HG03342 (cell line): ENCODE data around the gene GPR160.

Experiments used
- ATAC-seq: cut with Tn5 transposase; IDR thresholded peaks from one replicate; pipeline ENCODE4 v1.9.1; 2021; ENCODE audit warnings: mild to moderate bottlenecking, moderate library complexity; ENCODE audit not compliant: unreplicated experiment

Gene GPR160

DNA sequence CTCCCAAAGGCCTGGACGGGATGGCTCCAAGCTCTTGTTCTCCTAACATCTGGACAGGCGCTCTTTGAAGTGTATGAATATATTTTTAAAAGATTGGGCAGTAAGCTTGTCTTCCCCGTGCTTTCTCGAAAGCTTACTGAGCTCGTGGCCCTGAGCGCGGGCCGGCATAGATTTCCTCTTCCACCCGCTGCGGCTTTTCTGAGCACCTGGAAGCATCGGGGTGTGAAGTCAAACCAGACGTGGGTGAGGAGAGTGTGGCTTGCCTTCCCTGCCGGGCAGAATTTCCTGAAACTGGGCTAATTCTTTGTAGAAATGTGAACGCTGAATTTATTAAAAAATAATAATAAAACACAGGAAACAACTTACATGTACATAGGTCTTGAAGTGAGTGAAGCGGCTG is 25.9 kb downstream of the GPR160 start:
- no peak for ATAC-seq

DNA sequence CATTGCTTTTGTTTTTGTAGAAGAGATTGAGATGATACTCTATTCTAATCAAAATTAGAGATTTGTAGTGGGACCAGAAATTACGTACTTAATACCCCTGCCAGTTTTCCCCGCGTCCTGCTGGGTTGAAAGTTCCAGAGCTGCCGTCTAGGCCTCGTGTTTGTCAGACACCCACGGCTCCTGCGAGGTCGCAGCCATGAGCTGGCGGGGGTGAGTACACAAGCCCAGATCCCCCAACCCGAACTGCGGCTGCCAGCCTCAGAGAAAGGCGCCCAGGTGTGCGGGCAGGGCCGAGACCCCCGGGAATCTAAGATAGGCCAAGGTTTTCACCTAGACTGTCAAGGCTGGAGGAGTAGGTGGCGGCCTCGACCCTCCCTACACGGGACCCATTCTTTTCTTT is 26.3 kb downstream of the GPR160 start:
- ATAC-seq: no peak

DNA sequence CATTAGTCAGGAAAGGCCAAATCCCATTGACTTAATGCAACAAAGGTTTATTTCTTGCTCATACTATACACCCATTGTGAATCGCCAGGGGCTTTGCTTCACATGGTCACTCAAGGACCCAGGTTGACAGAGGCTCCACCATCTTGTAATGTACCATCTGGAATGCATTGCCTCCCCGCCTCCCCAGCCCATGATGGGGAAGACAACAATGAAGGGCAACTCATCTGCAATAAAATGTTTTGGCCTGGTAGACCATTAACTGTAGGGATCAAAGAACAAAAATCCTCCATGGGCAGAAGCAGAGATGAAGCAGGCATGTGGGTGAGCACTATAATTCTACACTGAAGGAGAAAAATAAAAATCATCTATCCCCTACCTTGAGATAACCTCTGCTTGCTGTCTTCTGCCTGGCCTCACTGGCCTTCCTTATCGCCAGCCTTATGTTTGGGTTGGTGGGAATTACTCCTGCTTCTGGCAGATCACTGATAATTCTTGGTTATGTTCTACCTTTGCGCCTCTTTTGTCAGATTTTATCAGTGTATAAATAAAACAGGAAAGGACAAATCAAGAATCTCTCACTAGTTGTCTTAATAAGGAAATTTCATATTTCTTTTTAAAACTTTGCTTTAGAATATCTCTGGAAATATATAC is 37.8 kb downstream of the GPR160 start:
- no peak for ATAC-seq

DNA sequence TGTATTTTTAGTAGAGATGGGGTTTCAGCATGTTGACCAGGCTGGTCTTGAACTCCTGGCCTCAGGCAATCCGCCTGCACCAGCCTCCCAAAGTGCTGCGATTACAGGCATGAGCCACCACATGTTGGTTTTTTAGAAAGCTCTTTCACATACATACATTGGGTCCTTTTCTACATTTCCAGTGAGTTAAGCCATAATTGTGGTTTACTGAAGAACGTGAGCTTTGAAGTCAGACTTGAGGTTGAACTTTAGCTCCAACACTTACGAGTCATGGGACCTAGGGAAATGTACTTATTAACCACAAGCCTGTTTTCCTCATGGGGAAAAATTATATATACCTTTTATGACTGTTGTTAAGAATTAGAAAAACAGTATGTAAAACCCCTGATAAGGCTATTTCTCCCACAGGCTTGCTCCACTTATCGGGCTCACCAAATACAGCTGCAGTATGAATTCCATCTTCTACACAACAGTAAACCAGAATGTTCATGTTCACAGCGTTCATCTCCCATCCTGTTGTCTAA is 39.0 kb downstream of the GPR160 start:
- ATAC-seq: no peak

DNA sequence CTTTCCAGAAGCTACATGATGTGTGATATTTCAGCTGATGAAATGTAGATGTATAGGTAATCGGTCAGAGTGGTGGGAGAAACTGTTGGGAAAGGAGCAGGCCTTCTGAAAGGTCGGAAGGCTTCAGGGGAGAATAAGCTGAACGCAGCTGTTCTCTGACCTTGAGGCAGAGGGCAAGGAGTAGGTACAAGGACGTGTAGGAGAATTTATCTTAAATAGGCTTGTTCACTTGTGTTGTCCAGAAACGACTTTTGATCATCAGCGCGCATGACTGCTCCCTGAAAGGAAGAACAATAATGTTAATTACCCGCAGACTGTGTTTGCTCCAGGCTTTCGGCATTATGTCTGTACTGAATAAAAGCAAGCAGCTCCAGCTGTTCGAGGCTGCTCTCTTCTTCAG is 39.6 kb downstream of the GPR160 start:
- no peak for ATAC-seq

DNA sequence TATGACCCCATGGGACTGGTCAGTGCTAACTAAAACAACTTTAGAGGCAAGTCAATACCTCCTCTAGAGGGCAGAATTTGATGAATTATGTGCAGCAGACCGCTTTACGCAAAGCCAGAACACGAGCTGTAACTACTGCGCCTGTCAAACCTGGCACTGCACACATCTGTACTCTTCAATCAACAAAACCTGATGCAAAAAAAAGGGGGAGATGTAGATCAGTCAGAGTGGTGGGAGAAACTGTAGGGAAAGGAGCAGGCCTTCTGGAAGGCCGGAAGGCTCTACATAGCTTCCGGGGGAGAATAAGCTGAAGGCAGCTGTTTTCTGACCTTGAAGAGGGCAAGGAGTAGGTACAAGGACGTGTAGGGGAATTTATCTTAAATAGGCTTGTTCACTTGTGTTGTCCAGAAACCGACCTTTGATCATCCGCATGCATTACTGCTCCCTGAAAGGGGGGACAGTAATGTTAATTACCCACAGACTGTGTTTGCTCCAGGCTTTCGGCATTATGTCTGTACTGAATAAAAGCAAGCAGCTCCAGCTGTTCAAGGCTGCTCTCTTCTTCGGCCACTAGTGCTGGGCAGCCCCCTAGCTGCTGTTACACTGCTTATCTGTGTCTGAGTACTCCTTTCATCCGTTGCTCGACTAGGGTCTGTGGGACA is 41.0 kb downstream of the GPR160 start:
- ATAC-seq: no peak

DNA sequence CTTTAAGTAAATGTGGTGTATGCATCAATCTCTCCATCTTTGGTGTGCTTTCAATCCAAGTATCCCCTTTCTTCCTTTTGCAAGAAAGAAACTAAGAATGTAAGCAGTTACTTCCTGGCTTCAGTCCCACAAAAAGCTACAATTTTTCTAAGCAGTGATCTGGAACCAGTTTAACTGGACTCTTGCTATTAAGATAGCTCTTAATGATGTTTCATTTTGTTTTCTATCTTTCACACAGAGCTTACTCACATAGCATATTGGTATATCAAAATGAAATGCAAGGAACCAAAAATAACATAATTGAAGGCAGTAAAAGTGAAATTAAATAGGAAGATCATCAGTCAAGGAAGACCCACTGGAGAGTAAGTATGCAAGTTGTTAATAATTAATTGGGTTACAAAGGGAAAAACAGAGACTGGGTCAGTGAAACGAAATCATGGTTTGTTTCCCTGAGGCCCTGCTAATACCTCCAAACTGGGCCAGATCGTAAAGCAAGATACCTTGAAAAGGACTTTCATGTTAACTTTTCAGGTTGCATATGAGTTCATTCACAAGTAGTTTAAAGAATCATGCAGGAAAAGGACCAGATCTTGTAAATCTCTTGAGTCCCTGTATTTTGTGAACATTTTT is 41.9 kb downstream of the GPR160 start:
- no peak for ATAC-seq

DNA sequence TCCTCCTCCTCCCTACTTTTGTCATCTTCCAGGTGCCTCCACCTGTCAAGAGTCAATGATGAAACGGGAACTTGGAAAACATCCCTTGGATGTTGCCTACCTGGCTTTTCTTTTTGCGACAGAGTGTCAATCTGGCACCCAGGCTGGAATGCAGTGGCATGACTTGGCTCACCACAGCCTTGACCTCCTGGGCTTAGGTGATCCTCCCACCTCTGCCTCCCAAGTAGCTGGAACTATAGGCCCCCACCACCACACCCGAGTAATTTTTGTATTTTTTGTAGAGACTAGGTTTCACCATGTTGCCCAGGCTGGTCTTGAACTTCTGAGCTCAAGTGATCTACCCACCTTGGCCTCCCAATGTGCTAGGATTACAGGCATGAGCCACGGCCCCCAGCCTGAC is 42.8 kb downstream of the GPR160 start:
- ATAC-seq: no peak

DNA sequence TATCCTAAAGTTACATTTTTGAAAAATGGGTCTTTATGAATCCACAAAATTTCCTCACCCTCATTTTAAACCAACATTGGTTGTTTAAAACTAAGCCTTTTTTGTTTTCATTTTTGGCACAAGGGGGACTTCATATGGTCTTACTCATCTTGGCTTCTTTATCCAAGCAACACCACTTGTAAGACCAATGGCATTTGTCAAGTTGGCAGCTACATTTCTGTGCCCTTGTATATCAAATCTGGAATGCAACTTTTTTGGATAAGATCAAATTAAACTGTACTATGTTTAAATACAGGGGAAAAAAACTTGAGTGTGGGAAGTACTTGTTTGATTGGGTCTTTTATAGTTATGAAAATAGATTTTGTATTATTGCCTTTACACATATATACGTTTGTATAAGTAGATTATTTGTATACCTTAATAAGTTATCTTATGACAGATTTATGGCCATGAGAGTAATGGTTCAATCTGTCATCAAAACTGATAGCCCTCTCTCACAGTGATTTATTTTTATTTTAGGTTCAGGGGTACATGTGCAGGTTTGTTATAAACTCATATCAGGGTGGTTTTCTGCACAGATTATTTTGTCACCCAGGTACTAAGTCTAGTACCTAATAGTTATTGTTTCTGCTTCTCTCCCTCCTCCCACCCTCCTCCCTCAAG is 43.4 kb downstream of the GPR160 start:
- ATAC-seq: no peak

DNA sequence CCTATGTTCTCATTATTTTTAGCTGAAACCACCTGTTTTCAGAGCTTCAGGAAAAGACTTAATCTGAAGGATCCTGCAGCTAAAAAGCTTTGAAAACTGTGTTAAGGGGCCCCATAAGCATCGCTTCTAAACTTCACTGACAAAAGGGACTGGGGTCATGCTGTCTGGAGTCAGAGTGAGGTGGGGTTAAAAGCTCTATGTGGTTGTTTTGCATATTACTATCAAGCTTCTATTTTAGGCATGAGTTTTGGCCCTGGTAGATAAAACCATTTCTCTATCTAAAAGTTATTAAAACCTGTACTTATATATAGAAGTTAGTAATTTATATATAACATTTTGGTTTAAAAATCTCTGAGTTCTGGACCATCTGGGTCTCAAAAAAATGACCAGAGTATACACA is 45.5 kb downstream of the GPR160 start:
- no peak for ATAC-seq

DNA sequence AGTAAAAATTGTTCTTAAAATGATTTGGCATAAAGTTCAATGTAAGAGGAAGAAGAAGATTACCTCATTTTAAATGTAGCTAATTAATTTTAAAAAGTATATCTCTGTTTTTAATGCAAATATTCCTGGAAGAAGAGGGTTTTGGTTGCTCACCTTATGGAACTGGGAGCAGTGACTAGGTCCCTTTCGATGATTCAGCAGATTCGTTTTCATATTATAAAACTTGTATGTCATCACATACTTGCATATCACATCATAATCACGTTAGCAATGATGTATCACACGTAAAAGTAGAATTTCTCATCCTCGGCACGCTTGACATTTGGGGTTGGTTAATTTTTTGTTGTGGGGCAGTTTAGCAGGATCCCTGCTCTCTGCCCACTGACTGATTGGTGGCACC is 47.6 kb downstream of the GPR160 start:
- no peak for ATAC-seq

DNA sequence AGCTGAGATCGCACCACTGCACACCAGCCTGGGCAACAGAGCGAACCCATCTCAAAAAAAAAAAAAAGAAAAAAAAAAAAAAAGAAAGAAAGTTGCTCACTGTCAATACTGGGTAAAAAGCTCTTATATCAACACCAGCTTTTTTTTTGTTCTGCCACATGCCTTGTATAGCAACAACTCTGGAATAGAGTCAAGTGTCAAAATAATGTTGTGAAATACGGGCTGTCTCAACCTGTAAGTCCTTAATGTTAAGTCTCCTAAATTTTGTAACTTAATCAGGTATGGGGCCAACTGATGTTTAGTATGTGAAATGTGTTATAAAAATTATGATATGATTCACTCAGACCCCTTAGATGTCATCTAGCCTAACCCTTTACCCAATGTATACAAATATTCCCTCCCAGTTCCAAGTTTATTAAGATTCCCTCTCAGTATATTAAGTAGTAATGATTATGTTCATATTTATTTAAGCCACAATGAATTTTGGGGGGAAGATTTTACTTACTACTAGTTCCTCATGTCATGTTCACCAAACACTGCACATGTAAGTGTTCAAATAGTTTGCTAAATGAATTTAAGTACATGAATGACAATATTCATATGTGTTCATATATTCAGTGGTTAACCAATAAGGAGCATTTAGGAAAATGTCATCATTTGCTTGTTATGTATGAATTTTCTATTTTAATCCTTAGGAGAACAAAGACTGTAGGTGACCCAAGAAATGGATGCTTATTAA is 52.2 kb downstream of the GPR160 start:
- ATAC-seq: no peak

DNA sequence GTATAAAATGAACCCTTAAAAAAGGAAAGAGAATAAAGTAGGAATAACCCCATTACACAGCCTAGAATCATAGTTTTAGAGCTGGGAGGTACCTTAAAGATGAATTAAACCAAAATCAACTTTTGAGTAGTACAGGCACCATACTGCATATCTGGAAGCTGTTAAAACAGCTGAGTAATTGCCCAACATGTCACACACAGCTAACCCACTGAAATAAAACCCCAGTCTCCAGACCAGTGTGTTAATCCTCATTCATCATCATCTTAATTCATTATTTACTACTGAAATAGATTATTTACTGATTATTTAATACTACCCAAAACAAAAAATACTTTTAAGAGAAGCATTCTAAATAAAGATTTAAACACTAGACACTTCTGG is 52.8 kb downstream of the GPR160 start:
- no peak for ATAC-seq

DNA sequence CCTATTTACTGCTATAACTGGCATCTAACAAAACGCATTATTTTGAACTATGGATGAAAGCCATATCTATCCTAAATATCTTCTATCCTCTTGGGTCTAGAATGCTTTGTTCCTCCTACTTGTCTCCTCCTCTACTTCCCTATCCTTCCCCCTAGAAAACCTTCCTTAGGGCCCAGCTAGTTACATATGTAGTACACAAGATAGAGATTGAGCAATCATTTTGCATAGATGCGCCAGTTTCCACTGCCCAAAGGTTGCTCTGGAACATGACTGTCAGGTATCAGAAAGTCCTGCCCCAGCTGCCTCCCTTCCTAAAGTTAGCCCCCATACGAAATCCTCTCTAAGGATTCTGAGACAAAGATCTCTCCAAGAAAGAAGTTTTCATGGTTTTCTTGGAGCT is 55.1 kb downstream of the GPR160 start:
- no peak for ATAC-seq

DNA sequence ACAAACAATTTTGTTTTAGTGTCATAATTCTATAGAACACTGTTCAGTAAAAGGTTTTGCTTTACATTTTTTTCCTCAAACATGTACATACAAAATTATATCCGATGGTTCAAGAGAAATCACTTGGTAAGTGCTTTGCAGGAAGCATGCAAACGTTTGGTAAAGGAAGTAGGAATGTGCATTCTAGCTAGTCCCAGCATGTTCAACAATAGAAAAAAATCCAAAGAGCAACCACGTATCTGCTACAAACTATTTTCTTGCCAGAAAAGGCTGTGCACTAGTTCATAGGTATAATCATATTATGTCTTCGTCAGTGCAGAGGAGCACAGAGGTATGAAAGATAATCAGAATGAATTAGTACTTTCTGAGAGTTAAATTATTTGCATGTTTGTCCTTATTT is 58.0 kb downstream of the GPR160 start:
- no peak for ATAC-seq

DNA sequence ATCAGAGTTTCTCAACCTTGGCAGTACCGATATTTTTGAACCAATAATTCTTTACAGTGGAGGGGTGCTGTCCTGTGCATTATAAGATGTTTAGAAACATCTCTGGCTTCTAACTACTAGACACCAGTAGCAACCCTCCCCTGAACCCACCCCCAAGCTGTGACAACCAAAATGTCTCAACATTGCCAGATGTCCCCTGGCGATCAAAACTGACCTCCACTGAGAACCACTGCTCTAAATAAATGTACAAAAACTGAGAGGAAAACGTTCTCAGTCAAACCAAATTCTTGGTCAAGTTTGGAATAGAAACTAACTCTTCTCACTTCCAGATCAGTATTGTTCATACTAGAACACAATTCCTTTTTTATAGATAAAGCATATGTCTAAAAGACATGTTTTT is 58.5 kb downstream of the GPR160 start:
- ATAC-seq: no peak

DNA sequence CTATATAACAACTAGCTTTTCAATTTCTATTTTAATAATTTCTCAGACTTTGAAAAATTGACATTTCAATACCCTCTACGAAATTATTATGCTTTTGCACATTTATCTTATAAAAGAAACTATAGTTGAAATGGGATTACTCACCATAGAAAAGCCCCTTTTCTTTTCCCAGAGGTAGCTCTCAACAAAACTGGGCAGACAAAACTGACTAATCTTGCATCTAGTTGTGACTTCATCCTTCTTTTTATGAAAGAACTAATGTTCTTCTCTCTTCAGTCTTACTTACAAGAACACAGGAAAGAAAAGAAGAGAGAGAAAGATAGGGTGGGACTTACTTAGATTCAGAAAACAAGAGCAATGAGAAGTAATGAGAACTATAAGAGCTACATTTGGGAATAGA is 61.0 kb downstream of the GPR160 start:
- ATAC-seq: no peak

DNA sequence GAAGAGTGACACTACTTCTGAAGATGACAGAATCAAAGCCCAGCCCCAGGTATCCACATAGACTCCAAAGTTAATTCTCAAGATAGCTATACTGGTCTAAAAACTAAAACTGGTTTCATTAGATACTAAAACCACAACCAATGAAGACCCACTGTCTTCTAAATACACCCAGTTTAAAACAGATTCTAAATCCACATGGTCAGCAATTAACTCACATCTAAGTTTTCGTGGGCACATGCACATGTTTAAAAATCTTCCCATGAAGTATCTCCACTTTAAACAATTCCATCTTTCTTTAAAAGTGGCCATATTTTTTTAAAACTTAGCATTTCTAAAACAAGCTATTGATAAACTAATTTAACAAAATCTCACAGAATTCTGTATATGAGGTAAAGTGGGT is 63.1 kb downstream of the GPR160 start:
- no peak for ATAC-seq

DNA sequence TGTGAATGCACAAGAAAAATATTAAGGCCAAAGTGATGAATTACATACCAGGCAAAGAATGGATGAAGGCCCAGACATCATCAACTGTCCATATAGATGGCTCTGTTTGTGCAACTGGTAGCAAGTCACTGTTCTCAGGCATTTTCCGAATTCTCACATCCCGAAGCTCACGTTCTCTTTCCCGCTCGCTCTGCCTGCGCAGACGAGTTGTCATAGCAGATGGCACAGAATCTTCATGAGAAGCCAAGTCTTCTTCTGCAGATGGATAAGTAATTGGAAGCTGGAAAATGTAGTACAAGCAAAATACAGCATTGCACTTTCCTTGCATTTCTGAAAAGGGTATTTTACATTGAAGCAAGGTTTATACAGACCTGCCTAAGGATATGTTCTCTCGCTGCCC is 64.6 kb downstream of the GPR160 start:
- ATAC-seq: no peak

DNA sequence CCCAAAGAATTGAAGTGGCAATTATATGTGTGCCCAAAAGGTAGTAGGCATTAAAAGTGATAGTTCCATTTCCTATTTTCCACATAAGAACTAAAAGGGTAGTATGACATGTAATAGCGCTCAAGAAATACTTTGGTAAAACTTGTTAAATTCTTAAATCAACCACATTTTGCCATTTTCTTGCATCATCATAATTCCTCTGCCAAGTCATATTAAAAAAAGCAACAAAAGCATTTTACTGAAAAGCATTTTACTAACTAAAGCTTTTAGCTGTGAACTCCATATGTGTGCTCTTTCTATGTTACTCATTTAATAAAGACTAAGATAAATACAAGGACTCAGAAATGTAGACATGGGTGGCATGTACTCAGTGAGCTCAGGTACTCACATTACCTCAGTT is 70.1 kb downstream of the GPR160 start:
- no peak for ATAC-seq

DNA sequence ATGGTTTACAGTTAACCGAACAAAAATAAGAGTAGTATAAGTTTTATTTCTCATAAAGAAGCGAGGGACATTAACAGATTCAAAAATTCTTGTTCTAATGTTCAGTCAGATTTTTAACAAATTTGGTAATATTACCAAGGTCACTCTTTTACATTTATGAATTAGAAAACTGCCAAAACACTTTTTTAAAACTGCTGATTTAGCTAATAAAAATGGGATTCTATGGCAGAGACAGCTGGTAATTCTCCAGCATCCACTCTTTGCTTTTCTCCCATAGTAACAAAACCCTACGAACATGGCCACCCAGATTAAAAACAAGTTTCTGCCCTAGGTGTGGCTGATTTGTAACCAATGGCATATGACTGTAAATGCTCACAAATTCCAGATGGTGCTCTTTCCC is 71.2 kb downstream of the GPR160 start:
- ATAC-seq: no peak
